Adipocyte (in vitro differentiated cells): ENCODE results near the gene POLR1G.

Experiments
- DNase-seq: peaks from one replicate; pipeline ENCODE4 v3.0.0-alpha.2; 2015; ENCODE audit warnings: low read depth
- H3K27me3 ChIP-seq: replicated peaks from 2 replicates; pipeline ENCODE4 v1.7.0; 2013; ENCODE audit warnings: mild to moderate bottlenecking, low read length, moderate library complexity; ENCODE audit not compliant: control insufficient read depth, insufficient read depth
- H3K36me3 ChIP-seq: 2 replicates; pipeline ENCODE4 v1.7.0; 2013; ENCODE audit warnings: low read length, mild to moderate bottlenecking, moderate library complexity; ENCODE audit not compliant: control insufficient read depth, insufficient read depth, severe bottlenecking
- H3K4me1 ChIP-seq: 2 replicates; pipeline ENCODE4 v1.7.0; 2013; ENCODE audit warnings: mild to moderate bottlenecking, low read length, moderate library complexity; ENCODE audit not compliant: control insufficient read depth, insufficient read depth
- H3K4me3 ChIP-seq: 2 replicates; pipeline ENCODE4 v1.7.0; 2013; ENCODE audit warnings: mild to moderate bottlenecking, low read length, moderate library complexity
- H3K9ac ChIP-seq: 2 replicates; pipeline ENCODE4 v1.7.0; 2013; ENCODE audit warnings: mild to moderate bottlenecking, low read length, moderate library complexity
- H3K9me3 ChIP-seq: 2 replicates; pipeline ENCODE4 v1.7.0; 2013; ENCODE audit warnings: mild to moderate bottlenecking, low read length, moderate library complexity; ENCODE audit not compliant: control insufficient read depth

Gene POLR1G

GRCh38 chr19:45451131-45451849 lies 44.8 kb downstream of the POLR1G start:
- H3K4me3 ChIP-seq: peak overlapping the region; percentile 88

GRCh38 chr19:45451850-45452387 lies 45.5 kb downstream of the POLR1G start:
- no peak for DNase-seq
- Histone ChIP-seq H3K9ac (no peak overlapping the region), H3K9me3 (no peaks in the 10 kb centered on the region), H3K36me3 (no peaks in the 10 kb centered on the region), H3K4me1 (peaks cover 28% of the 10 kb centered on the region), H3K4me3 (peak overlapping the region; percentile 88), H3K27me3 (no peaks in the 10 kb centered on the region)

More at GRCh38 chr19:45451131-45451849, 44.8 kb downstream of the POLR1G start:
- Histone ChIP-seq H3K4me1 (peaks cover 26% of the 10 kb centered on the region), H3K27me3 (no peaks in the 10 kb centered on the region), H3K9ac (peak overlapping the region; percentile 86), H3K9me3 (no peaks in the 10 kb centered on the region), H3K36me3 (no peaks in the 10 kb centered on the region)
- DNase-seq: peak; percentile 50

- H3K36me3 ChIP-seq: no peaks in the 10 kb centered on the region
- DNase-seq: peak; percentile 99
- H3K27me3 ChIP-seq: no peaks in the 10 kb centered on the region
- peak overlapping the region; percentile 29 for H3K9ac ChIP-seq
- no peaks in the 10 kb centered on the region for H3K9me3 ChIP-seq
- peak overlapping the region; percentile 53 for H3K4me3 ChIP-seq
- peaks cover 22% of the 10 kb centered on the region for H3K4me1 ChIP-seq
These were observed 49.5 kb downstream of the POLR1G start for GRCh38 chr19:45455707-45456499.

GRCh38 chr19:45456500-45456815 lies 50.0 kb downstream of the POLR1G start:
- Histone ChIP-seq H3K9me3 (no peaks in the 10 kb centered on the region), H3K27me3 (no peaks in the 10 kb centered on the region), H3K4me1 (peaks cover 22% of the 10 kb centered on the region), H3K36me3 (no peaks in the 10 kb centered on the region), H3K9ac (no peak overlapping the region), H3K4me3 (peak overlapping the region; percentile 53)
- no peak for DNase-seq

GRCh38 chr19:45457776-45458175 lies 51.3 kb downstream of the POLR1G start:
- no peak for DNase-seq
- Histone ChIP-seq H3K4me3 (no peak overlapping the region), H3K9me3 (no peaks in the 10 kb centered on the region), H3K27me3 (no peaks in the 10 kb centered on the region), H3K9ac (no peak overlapping the region), H3K4me1 (peaks cover 22% of the 10 kb centered on the region), H3K36me3 (no peaks in the 10 kb centered on the region)
